ENCODE measurements around the gene WFDC9. TPM values are rescaled to one million over a fixed set of nuclear protein-coding genes. Genes with fewer than 3 reads are reported as not detected.
"Not testable (repeated sequence)": the region's sequence is repeated elsewhere in the genome, so short reads cannot be mapped to it uniquely, and the experiment has no call there.

WFDC9 gene
- total RNA-seq, 5 donors from 2014 or later (not counting 1 experiment from before 2014, with no cell fraction given): not detected

GRCh38 chr20:45585986-45586385 is 45.1 kb downstream of the WFDC9 start:
- H3K9me3 ChIP-seq; ATAC-seq (replicated peaks in 1 of 4); H3K27ac Mint-ChIP-seq; H3K27me3 ChIP-seq (replicated peaks in 1 of 2; ENCODE audit: control insufficient read depth in 2 of 2, extremely low read depth in 1 of 2, insufficient read depth in 2 of 2, low read length in 1 of 2); H3K36me3 Mint-ChIP-seq; H3K4me3 ChIP-seq (ENCODE audit: control insufficient read depth in 1 of 2, extremely low read depth in 1 of 2, low read length in 1 of 2); H3K4me1 ChIP-seq (ENCODE audit: control insufficient read depth in 1 of 2, extremely low read depth in 1 of 2, insufficient read depth in 2 of 2, low read length in 2 of 2); H3K36me3 ChIP-seq (ENCODE audit: control insufficient read depth in 2 of 2, extremely low read depth in 1 of 2, insufficient read depth in 1 of 2, low read length in 1 of 2); H3K4me1 Mint-ChIP-seq; DNase-seq; H3K9me3 Mint-ChIP-seq; CTCF ChIA-PET; POLR2A ChIA-PET; H3K4me3 Mint-ChIP-seq; H3K27ac ChIP-seq (ENCODE audit: low read length): not testable (repeated sequence)
- peaks cover 11 to 16% of the 10 kb centered on the region in 2 donors for H3K27me3 Mint-ChIP-seq
- WGBS (ENCODE audit: insufficient coverage): 93% methylated on average over 5 of the region's 5 CpGs

- 90% methylated on average over 5 of the region's 5 CpGs for WGBS (ENCODE audit: insufficient coverage)
- H3K9me3 Mint-ChIP-seq; H3K36me3 Mint-ChIP-seq; DNase-seq; H3K4me3 ChIP-seq (ENCODE audit: control insufficient read depth in 1 of 2, extremely low read depth in 1 of 2, low read length in 1 of 2); H3K27ac ChIP-seq (ENCODE audit: low read length); ATAC-seq (replicated peaks in 1 of 4); H3K4me1 Mint-ChIP-seq; CTCF ChIA-PET; H3K27ac Mint-ChIP-seq; H3K9me3 ChIP-seq; H3K4me3 Mint-ChIP-seq; H3K36me3 ChIP-seq (ENCODE audit: control insufficient read depth in 2 of 2, extremely low read depth in 1 of 2, insufficient read depth in 1 of 2, low read length in 1 of 2); H3K4me1 ChIP-seq (ENCODE audit: control insufficient read depth in 1 of 2, extremely low read depth in 1 of 2, insufficient read depth in 2 of 2, low read length in 2 of 2); POLR2A ChIA-PET: not testable (repeated sequence)
- H3K27me3 ChIP-seq (replicated peaks in 1 of 2; ENCODE audit: control insufficient read depth in 2 of 2, extremely low read depth in 1 of 2, insufficient read depth in 2 of 2, low read length in 1 of 2): peaks cover 9 to 10% of the 10 kb centered on the region in 2 experiments
- H3K27me3 Mint-ChIP-seq: peaks cover 15 to 23% of the 10 kb centered on the region in 2 donors
Measured at GRCh38 chr20:45584294-45584693, 46.8 kb downstream of the WFDC9 start.

GRCh38 chr20:45583502-45583901 is 47.6 kb downstream of the WFDC9 start:
- no peak overlapping the region for H3K27ac ChIP-seq (ENCODE audit: low read length)
- Mint-ChIP-seq H3K4me1 (no peaks in the 10 kb centered on the region), H3K36me3 (no peaks in the 10 kb centered on the region), H3K4me3 (no peak overlapping the region), H3K27ac (no peak overlapping the region), H3K9me3 (no peaks in the 10 kb centered on the region), H3K27me3 (peaks cover 14 to 26% of the 10 kb centered on the region in 2 donors)
- WGBS (ENCODE audit: insufficient coverage): no CpG with 5 or more reads among the region's 3 CpGs
- ATAC-seq (replicated peaks in 1 of 4): no peak
- DNase-seq: no peak
- H3K4me3 ChIP-seq (ENCODE audit: control insufficient read depth in 1 of 2, extremely low read depth in 1 of 2, low read length in 1 of 2): no peak overlapping the region
- H3K9me3 ChIP-seq: no peaks in the 10 kb centered on the region
- no peaks in the 10 kb centered on the region for H3K4me1 ChIP-seq (ENCODE audit: control insufficient read depth in 1 of 2, extremely low read depth in 1 of 2, insufficient read depth in 2 of 2, low read length in 2 of 2)
- no peaks in the 10 kb centered on the region for H3K36me3 ChIP-seq (ENCODE audit: control insufficient read depth in 2 of 2, extremely low read depth in 1 of 2, insufficient read depth in 1 of 2, low read length in 1 of 2)
- H3K27me3 ChIP-seq (replicated peaks in 1 of 2; ENCODE audit: control insufficient read depth in 2 of 2, extremely low read depth in 1 of 2, insufficient read depth in 2 of 2, low read length in 1 of 2): peaks cover 8 to 15% of the 10 kb centered on the region in 2 experiments
- ChIA-PET POLR2A (no interaction called here), CTCF (no interaction called here)

GRCh38 chr20:45581702-45582101 is 49.4 kb downstream of the WFDC9 start:
- ChIA-PET POLR2A (interaction anchor here in 1 of 2 donors (0.6 kb wide), 1 partner anchor 13 kb away, joined by 3 read pairs; no protein-coding TSS in a partner anchor), CTCF (no interaction called here)

GRCh38 chr20:45579184-45579583 is 51.9 kb downstream of the WFDC9 start, which contains the start of gene WFDC8:
Gene WFDC8, minus strand, starts transcription at chr20:45579284. Its CDS starts 37 bp downstream, at chr20:45579247.
- DNase-seq: no peak
- Histone ChIP-seq H3K27ac (ENCODE audit: low read length) (no peak within 1 kb of the TSS), H3K9me3 (no peaks in the 10 kb centered on the region), H3K36me3 (ENCODE audit: control insufficient read depth in 2 of 2, extremely low read depth in 1 of 2, insufficient read depth in 1 of 2, low read length in 1 of 2) (no peaks in the 10 kb centered on the region), H3K4me1 (ENCODE audit: control insufficient read depth in 1 of 2, extremely low read depth in 1 of 2, insufficient read depth in 2 of 2, low read length in 2 of 2) (no peaks in the 10 kb centered on the region), H3K4me3 (ENCODE audit: control insufficient read depth in 1 of 2, extremely low read depth in 1 of 2, low read length in 1 of 2) (no peak within 1 kb of the TSS), H3K27me3 (replicated peaks in 1 of 2; ENCODE audit: control insufficient read depth in 2 of 2, extremely low read depth in 1 of 2, insufficient read depth in 2 of 2, low read length in 1 of 2) (peaks cover 8 to 13% of the 10 kb centered on the region in 2 experiments)
- ChIA-PET POLR2A (no interaction called here), CTCF (no interaction called here)
- Mint-ChIP-seq H3K9me3 (no peaks in the 10 kb centered on the region), H3K4me3 (no peak within 1 kb of the TSS), H3K36me3 (no peaks in the 10 kb centered on the region), H3K4me1 (no peaks in the 10 kb centered on the region), H3K27me3 (peaks cover 14 to 26% of the 10 kb centered on the region in 2 donors), H3K27ac (no peak within 1 kb of the TSS)
- no peak for ATAC-seq (replicated peaks in 1 of 4)
- 50% methylated on average over 1 of the region's 4 CpGs for WGBS (ENCODE audit: insufficient coverage)

More at GRCh38 chr20:45581702-45582101, 49.4 kb downstream of the WFDC9 start:
- no peak overlapping the region for H3K4me3 ChIP-seq (ENCODE audit: control insufficient read depth in 1 of 2, extremely low read depth in 1 of 2, low read length in 1 of 2)
- no peaks in the 10 kb centered on the region for H3K36me3 Mint-ChIP-seq
- H3K36me3 ChIP-seq (ENCODE audit: control insufficient read depth in 2 of 2, extremely low read depth in 1 of 2, insufficient read depth in 1 of 2, low read length in 1 of 2): no peaks in the 10 kb centered on the region
- no peaks in the 10 kb centered on the region for H3K9me3 Mint-ChIP-seq
- H3K4me1 Mint-ChIP-seq: no peaks in the 10 kb centered on the region
- no peaks in the 10 kb centered on the region for H3K9me3 ChIP-seq
- no peak for ATAC-seq (replicated peaks in 1 of 4)
- H3K27me3 Mint-ChIP-seq: peaks cover 14 to 24% of the 10 kb centered on the region in 2 donors
- H3K27ac Mint-ChIP-seq: no peak overlapping the region
- H3K27me3 ChIP-seq (replicated peaks in 1 of 2; ENCODE audit: control insufficient read depth in 2 of 2, extremely low read depth in 1 of 2, insufficient read depth in 2 of 2, low read length in 1 of 2): peaks cover 8 to 11% of the 10 kb centered on the region in 2 experiments
- no peak overlapping the region for H3K4me3 Mint-ChIP-seq
- no peak for DNase-seq
- H3K27ac ChIP-seq (ENCODE audit: low read length): no peak overlapping the region
- no peaks in the 10 kb centered on the region for H3K4me1 ChIP-seq (ENCODE audit: control insufficient read depth in 1 of 2, extremely low read depth in 1 of 2, insufficient read depth in 2 of 2, low read length in 2 of 2)

- H3K4me3 Mint-ChIP-seq: no peak overlapping the region
- no peak for DNase-seq
- Histone ChIP-seq H3K27me3 (replicated peaks in 1 of 2; ENCODE audit: control insufficient read depth in 2 of 2, extremely low read depth in 1 of 2, insufficient read depth in 2 of 2, low read length in 1 of 2) (peaks cover 8 to 10% of the 10 kb centered on the region in 2 experiments), H3K4me1 (ENCODE audit: control insufficient read depth in 1 of 2, extremely low read depth in 1 of 2, insufficient read depth in 2 of 2, low read length in 2 of 2) (no peaks in the 10 kb centered on the region), H3K4me3 (ENCODE audit: control insufficient read depth in 1 of 2, extremely low read depth in 1 of 2, low read length in 1 of 2) (no peak overlapping the region), H3K9me3 (no peaks in the 10 kb centered on the region), H3K27ac (ENCODE audit: low read length) (no peak overlapping the region), H3K36me3 (ENCODE audit: control insufficient read depth in 2 of 2, extremely low read depth in 1 of 2, insufficient read depth in 1 of 2, low read length in 1 of 2) (no peaks in the 10 kb centered on the region)
- ATAC-seq (replicated peaks in 1 of 4): no peak
- no CpG with 5 or more reads among the region's 1 CpG for WGBS (ENCODE audit: insufficient coverage)
- H3K27me3 Mint-ChIP-seq: peaks cover 17 to 25% of the 10 kb centered on the region in 2 donors
- ChIA-PET CTCF (no interaction called here), POLR2A (no interaction called here)
- no peak overlapping the region for H3K27ac Mint-ChIP-seq
- no peaks in the 10 kb centered on the region for H3K4me1 Mint-ChIP-seq
- no peaks in the 10 kb centered on the region for H3K36me3 Mint-ChIP-seq
- no peaks in the 10 kb centered on the region for H3K9me3 Mint-ChIP-seq
Measured at GRCh38 chr20:45578231-45578630, 52.9 kb downstream of the WFDC9 start.

- Mint-ChIP-seq H3K27ac (no peak overlapping the region), H3K9me3 (no peaks in the 10 kb centered on the region), H3K4me3 (no peak overlapping the region), H3K27me3 (peaks cover 16 to 28% of the 10 kb centered on the region in 2 donors), H3K4me1 (no peaks in the 10 kb centered on the region), H3K36me3 (no peaks in the 10 kb centered on the region)
- no peak overlapping the region for H3K27ac ChIP-seq (ENCODE audit: low read length)
- H3K4me3 ChIP-seq (ENCODE audit: control insufficient read depth in 1 of 2, extremely low read depth in 1 of 2, low read length in 1 of 2): no peak overlapping the region
- H3K4me1 ChIP-seq (ENCODE audit: control insufficient read depth in 1 of 2, extremely low read depth in 1 of 2, insufficient read depth in 2 of 2, low read length in 2 of 2): no peaks in the 10 kb centered on the region
- peaks cover 8 to 10% of the 10 kb centered on the region in 2 experiments for H3K27me3 ChIP-seq (replicated peaks in 1 of 2; ENCODE audit: control insufficient read depth in 2 of 2, extremely low read depth in 1 of 2, insufficient read depth in 2 of 2, low read length in 1 of 2)
- DNase-seq (no peak), ATAC-seq (replicated peaks in 1 of 4) (no peak)
- CTCF ChIA-PET: no interaction called here
- H3K9me3 ChIP-seq: no peaks in the 10 kb centered on the region
- POLR2A ChIA-PET: no interaction called here
- H3K36me3 ChIP-seq (ENCODE audit: control insufficient read depth in 2 of 2, extremely low read depth in 1 of 2, insufficient read depth in 1 of 2, low read length in 1 of 2): no peaks in the 10 kb centered on the region
- WGBS (ENCODE audit: insufficient coverage): no CpG with 5 or more reads among the region's 2 CpGs
Measured at GRCh38 chr20:45576995-45577394, 54.1 kb downstream of the WFDC9 start.

Data from T-cell (primary cell).